Gastrocnemius medialis (tissue), 4 donors: ENCODE measurements around the gene MAP1LC3B.

ENCODE experiments used
- CTCF ChIP-seq, 5 experiments: fragments of 450-650 bp in 3 of 5; fragments of 200-600 bp in 2 of 5; sonication (generic) in 2 of 5; IDR thresholded peaks in 4 of 5; conservative IDR thresholded peaks in 1 of 5; 1 replicate in 4 of 5; 2 replicates in 1 of 5; pipeline ENCODE4 v1.5.1; 2016 to 2019; ENCODE audit warnings: antibody characterized with exemption in 5 of 5, mild to moderate bottlenecking in 3 of 5, moderate library complexity in 3 of 5
- POLR2A ChIP-seq, 2 donors: fragments of 450-650 bp; IDR thresholded peaks; one replicate each; pipeline ENCODE4 v1.6.1; 2017; ENCODE audit warnings: antibody characterized with exemption in 2 of 2, mild to moderate bottlenecking in 2 of 2, moderate library complexity in 2 of 2

DNA sequence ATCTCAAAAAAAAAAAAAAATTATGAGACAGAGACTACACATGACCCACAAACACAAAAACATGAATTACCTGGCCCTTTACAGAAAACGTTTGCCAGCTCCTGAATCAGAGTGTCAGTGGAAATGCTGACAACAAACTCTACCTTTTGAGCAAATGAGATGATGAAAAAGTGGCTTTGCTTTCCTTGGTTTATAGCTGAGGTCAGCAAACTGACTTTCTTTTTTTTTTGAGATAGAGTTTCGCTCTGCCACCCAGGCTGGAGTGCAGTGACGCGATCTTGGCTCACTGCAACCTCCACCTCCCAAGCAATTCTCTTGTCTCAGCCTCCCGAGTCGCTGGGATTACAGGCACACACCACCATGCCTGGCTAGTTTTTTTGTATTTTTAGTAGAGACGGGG lies 54.3 kb downstream of the MAP1LC3B start:
- TF ChIP-seq CTCF (IDR thresholded peaks at IDR 0.05 in 4 of 5, conservative IDR thresholded peaks at IDR 0.05 in 1 of 5) (no peak), POLR2A (IDR thresholded peaks at IDR 0.05) (no peak)
